ENCODE results near the gene CFAP46. TPM values are rescaled to one million over a fixed set of nuclear protein-coding genes. Genes with fewer than 3 reads are reported as not detected.

CFAP46 gene
- total RNA-seq, 1 donor from 2014 or later: 4.4 TPM

DNA sequence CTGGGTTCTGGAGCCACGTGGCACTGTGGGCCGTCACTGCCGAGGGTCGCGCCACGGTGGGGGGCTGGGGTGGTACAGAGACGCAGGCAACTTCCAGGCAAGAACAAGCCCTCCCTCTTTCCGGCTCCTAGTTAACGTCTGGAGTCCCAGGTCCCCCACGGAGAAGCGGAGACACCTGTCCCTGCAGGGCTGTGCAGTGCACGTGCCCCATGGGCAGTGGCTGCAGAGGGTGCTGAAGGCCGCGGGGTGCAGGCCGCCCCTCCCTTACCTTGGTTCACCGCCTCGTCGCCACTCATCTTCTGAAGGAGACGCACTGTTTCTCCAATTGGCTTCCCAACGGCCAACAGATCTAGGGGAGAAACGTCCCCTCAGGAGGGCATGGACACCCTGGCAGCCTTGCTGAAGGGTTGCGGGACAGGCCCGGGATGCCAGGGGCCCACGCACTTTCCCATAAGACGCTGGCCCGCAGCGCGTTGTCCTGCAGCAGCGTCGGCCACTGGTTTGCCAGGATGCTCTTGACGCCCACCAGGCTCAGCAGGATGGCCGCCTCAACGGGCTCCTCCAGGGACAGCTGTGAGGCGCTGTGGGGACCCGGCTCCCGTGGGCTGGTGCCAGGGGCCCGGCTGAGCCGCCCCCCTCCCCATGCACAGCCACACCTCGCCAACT is 132.1 kb downstream of the CFAP46 start:
- no peak overlapping the region for H3K4me3 Mint-ChIP-seq
- DNase-seq (ENCODE audit: low read depth, low spot score): no peak
- H3K27me3 Mint-ChIP-seq (ENCODE audit: low read depth): peaks cover 15% of the 10 kb centered on the region
- H3K9me3 Mint-ChIP-seq: no peaks in the 10 kb centered on the region
- no peak overlapping the region for H3K27ac Mint-ChIP-seq (ENCODE audit: unreplicated experiment)
- no peaks in the 10 kb centered on the region for H3K36me3 Mint-ChIP-seq (ENCODE audit: low read depth)
- no peaks in the 10 kb centered on the region for H3K4me1 Mint-ChIP-seq
- TF ChIP-seq, protein P1, sequence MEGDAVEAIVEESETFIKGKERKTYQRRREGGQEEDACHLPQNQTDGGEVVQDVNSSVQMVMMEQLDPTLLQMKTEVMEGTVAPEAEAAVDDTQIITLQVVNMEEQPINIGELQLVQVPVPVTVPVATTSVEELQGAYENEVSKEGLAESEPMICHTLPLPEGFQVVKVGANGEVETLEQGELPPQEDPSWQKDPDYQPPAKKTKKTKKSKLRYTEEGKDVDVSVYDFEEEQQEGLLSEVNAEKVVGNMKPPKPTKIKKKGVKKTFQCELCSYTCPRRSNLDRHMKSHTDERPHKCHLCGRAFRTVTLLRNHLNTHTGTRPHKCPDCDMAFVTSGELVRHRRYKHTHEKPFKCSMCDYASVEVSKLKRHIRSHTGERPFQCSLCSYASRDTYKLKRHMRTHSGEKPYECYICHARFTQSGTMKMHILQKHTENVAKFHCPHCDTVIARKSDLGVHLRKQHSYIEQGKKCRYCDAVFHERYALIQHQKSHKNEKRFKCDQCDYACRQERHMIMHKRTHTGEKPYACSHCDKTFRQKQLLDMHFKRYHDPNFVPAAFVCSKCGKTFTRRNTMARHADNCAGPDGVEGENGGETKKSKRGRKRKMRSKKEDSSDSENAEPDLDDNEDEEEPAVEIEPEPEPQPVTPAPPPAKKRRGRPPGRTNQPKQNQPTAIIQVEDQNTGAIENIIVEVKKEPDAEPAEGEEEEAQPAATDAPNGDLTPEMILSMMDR (conservative IDR thresholded peaks at IDR 0.05): no peak

GRCh38 chr10:132809232-132810140 is 132.9 kb downstream of the CFAP46 start:
- H3K4me1 Mint-ChIP-seq: no peaks in the 10 kb centered on the region
- no peaks in the 10 kb centered on the region for H3K36me3 Mint-ChIP-seq (ENCODE audit: low read depth)
- peaks cover 12% of the 10 kb centered on the region for H3K27me3 Mint-ChIP-seq (ENCODE audit: low read depth)
- TF ChIP-seq, protein P1 (conservative IDR thresholded peaks at IDR 0.05): no peak
- H3K9me3 Mint-ChIP-seq: no peaks in the 10 kb centered on the region
- H3K27ac Mint-ChIP-seq (ENCODE audit: unreplicated experiment): no peak overlapping the region
- DNase-seq (ENCODE audit: low read depth, low spot score): no peak
- no peak overlapping the region for H3K4me3 Mint-ChIP-seq

DNA sequence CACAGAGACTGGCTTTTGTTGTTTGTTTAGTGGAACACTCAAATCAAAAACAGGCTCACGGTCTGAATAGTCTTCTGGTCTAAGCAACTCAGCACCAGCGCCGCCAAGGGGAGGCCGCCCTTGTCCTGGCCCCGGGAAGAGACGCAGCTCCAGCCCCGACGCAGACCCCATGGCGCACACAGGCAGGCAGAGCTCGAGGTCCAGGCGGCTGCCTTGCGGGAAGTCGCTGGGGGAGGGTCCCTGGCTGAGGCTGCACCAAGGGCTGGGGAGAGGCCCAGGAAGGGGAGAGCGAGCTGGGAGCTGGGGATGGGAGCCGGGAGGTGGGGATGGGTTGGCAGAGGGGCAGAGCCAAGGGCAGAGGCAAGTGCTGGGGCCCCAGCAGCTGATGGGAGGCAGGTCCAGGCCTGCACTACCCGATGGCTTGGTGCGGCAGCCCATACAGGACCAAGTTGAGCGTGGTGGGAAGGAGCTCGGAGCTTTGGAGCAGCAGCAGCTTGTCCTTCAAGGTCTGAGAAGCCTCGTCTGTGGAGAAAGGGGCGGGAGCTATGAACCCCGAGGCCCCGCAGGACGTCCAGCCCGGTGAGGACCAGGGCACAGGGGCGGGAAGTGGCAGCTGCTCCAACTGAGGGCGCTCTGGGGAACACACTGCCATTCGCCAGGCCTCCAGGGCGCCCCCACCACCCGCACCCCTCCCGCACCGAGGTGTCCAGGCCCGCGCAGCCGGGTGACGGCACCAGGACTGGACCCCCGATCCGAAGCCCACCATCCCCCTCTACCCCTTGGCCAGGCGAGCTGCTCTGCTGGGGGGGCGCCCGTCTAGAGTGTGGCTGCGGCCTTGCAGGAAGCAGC is 133.8 kb downstream of the CFAP46 start:
- Mint-ChIP-seq H3K27ac (ENCODE audit: unreplicated experiment) (no peak overlapping the region), H3K4me3 (no peak overlapping the region), H3K27me3 (ENCODE audit: low read depth) (peaks cover 12% of the 10 kb centered on the region), H3K4me1 (no peaks in the 10 kb centered on the region), H3K9me3 (no peaks in the 10 kb centered on the region), H3K36me3 (ENCODE audit: low read depth) (no peaks in the 10 kb centered on the region)
- no peak for DNase-seq (ENCODE audit: low read depth, low spot score)
- TF ChIP-seq, protein P1 (conservative IDR thresholded peaks at IDR 0.05): no peak

DNA sequence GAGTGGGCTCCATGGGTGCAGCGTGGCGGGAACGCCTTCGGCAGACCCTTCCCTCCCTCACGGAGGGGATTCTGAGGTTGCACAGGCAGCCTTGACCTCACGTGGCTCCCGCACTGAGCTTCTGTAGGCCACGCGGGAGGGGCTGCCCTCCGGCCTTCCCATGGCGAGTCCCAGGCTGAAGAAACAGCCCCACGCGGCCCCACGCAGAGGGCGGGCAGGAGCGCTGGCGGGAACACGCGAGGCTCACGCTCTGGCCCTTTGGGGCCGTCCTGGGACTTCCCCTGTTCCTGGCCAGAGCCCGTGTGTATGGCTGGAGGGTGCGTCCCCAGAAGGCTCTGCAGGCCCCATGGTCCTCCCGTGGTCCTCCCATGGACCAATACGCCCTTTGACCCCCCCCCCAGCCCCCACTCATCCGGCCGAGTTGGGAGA is 134.7 kb downstream of the CFAP46 start:
- no peaks in the 10 kb centered on the region for H3K4me1 Mint-ChIP-seq
- no peak overlapping the region for H3K27ac Mint-ChIP-seq (ENCODE audit: unreplicated experiment)
- no peak for DNase-seq (ENCODE audit: low read depth, low spot score)
- H3K9me3 Mint-ChIP-seq: no peaks in the 10 kb centered on the region
- H3K36me3 Mint-ChIP-seq (ENCODE audit: low read depth): no peaks in the 10 kb centered on the region
- TF ChIP-seq, protein P1 (conservative IDR thresholded peaks at IDR 0.05): no peak
- H3K4me3 Mint-ChIP-seq: no peak overlapping the region
- H3K27me3 Mint-ChIP-seq (ENCODE audit: low read depth): peaks cover 16% of the 10 kb centered on the region

DNA sequence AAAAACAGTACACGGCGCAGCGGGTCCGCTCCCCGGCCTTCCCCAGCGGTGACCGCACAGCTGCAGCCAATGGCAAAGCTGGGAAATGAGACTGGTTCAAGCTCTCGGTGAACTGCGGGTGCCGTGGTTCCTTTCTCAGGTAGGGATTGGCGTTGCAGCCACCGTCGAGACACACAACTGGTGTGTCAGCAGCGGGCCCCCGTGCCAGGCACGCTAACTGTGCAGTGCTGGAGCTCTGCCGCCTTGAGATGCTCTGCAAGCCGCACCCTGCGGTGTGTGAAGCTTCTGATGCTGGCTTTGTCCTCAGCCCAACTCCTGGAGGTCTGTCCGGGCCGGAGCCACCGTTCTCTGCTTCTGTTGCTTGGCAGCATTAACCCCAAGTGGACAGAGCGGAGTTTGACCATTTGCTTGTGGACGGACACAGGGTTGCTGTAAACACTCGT is 135.8 kb downstream of the CFAP46 start:
- Mint-ChIP-seq H3K27ac (ENCODE audit: unreplicated experiment) (no peak overlapping the region), H3K4me3 (no peak overlapping the region), H3K4me1 (no peaks in the 10 kb centered on the region), H3K36me3 (ENCODE audit: low read depth) (no peaks in the 10 kb centered on the region), H3K27me3 (ENCODE audit: low read depth) (peaks cover 16% of the 10 kb centered on the region), H3K9me3 (no peaks in the 10 kb centered on the region)
- TF ChIP-seq, protein P1 (conservative IDR thresholded peaks at IDR 0.05): no peak
- DNase-seq (ENCODE audit: low read depth, low spot score): no peak

Measured in neural crest cell (in vitro differentiated cells).